ENCODE results near the gene ARHGEF40. TPM values are rescaled to one million over a fixed set of nuclear protein-coding genes. Genes with fewer than 3 reads are reported as not detected.
A peak's percentile ranks its signal among the peaks of the same experiment; 100 is the strongest.

Gene ARHGEF40
- total and polyA plus RNA-seq, 12 donors, result 14.2 to 25.2 (median 17.8) TPM

DNA sequence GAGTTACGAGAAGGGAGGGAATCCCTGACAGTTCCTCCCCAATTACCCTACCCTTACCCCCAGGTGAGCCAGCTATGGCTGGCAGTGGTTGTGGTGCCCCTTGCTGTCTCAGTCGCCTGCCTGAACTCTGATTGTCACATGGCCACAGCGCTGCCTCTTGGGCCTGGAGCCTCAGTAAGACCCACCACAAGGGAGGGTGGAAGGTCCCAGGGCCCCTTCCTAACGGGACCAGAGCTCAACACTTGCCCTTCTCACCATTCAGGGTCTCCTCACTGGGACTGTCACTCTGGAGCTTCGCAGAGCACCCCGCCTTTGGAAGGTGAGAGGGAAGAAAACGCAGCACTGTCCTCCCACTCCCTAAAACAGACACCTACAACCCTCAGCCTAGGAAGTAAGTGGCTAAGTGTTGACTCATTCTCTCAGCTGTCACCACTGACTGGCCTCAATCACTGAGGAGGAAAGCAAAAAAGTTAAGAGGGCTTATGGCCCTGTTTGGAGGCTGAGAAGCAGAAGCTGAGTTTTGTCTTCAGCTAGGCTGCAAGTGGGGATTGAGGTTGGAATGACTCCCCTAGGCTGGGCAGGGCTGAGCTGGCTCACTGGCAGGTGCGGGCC is 31.8 kb downstream of the ARHGEF40 start:
- intact Hi-C loops (cut with DNase I), result loop anchor here in 4 of 10 donors (5.0 to 10.0 kb wide), 6 partner anchors 35 to 417 kb away; partner anchors contain the start of genes ANG (in 2 of the 4), RNASE4 (in 2 of the 4) and NDRG2 (in 1 of the 4)
- H3K4me1 ChIP-seq, result peaks cover 6 to 60% (median 46%) of the 10 kb centered on the region in 9 donors

DNA sequence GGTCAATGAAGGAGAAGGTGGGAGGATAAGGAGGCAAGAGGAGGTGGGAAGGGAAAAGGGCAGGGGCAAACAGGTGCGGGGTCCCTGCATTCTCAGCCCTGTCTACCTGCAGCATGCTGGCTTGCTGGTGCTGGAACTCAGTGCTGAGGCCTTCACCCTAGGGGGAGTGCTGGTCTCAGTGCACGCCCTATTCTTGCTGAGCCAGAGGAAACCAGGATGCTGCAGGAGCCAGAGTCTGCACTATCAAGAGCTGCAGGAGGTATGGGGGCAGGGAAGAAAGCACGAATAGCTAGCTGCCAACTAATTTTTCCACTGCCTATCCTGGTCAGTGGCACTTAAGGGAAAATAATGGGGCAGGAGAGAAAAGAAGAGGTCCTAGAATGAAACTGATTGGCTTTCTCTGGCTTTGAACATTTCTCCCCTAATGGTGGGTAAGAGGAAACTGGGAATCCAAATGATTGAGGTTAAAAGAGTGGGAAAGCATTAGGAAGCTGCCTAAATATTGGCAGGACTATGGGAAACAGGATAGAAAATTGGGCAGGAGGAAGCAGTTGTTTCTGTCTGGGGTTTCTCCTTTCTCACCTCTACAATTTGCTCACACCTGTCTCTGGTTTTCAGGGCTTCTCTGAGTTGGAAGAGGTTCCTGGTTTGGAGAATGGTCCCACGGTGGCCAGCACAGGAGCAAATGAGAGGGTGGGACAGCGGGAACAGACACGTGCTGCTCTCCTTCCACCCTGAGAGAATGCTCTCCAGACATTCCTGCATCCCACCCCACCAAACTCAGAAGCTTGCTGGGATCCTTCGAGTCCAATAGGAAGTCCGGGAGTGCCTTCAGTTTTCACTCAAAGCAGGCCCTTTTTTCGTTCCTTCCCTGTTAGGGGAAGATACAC is 32.7 kb downstream of the ARHGEF40 start:
- DNase-seq (no peak), ATAC-seq (no peak)
- Histone ChIP-seq H3K4me3 (peak overlapping the region in 9 of 10 donors; percentile 51 to 80 (median 65)), H3K36me3 (no peaks in the 10 kb centered on the region), H3K9me3 (no peaks in the 10 kb centered on the region), H3K27ac (peak overlapping the region in 7 of 10 donors; percentile 96 to 99 (median 97)), H3K4me1 (peaks cover 6 to 58% (median 42%) of the 10 kb centered on the region in 9 donors), H3K27me3 (no peaks in the 10 kb centered on the region)
- intact Hi-C loops (cut with DNase I), result loop anchor here in 4 of 10 donors (5.0 to 10.0 kb wide), 6 partner anchors 35 to 418 kb away; partner anchors contain the start of genes ANG (in 2 of the 4), RNASE4 (in 2 of the 4) and NDRG2 (in 1 of the 4)
- WGBS, 2 donors, result 20 to 24% methylated on average over 9 of the region's 9 CpGs
- TF ChIP-seq, protein P1, sequence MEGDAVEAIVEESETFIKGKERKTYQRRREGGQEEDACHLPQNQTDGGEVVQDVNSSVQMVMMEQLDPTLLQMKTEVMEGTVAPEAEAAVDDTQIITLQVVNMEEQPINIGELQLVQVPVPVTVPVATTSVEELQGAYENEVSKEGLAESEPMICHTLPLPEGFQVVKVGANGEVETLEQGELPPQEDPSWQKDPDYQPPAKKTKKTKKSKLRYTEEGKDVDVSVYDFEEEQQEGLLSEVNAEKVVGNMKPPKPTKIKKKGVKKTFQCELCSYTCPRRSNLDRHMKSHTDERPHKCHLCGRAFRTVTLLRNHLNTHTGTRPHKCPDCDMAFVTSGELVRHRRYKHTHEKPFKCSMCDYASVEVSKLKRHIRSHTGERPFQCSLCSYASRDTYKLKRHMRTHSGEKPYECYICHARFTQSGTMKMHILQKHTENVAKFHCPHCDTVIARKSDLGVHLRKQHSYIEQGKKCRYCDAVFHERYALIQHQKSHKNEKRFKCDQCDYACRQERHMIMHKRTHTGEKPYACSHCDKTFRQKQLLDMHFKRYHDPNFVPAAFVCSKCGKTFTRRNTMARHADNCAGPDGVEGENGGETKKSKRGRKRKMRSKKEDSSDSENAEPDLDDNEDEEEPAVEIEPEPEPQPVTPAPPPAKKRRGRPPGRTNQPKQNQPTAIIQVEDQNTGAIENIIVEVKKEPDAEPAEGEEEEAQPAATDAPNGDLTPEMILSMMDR (IDR thresholded peaks at IDR 0.05), result no peak

More for the DNA sequence above, 31.8 kb downstream of the ARHGEF40 start:
- DNase-seq (no peak), ATAC-seq (no peak)
- Histone ChIP-seq H3K9me3 (no peaks in the 10 kb centered on the region), H3K27me3 (no peaks in the 10 kb centered on the region), H3K36me3 (no peaks in the 10 kb centered on the region), H3K4me3 (no peak overlapping the region), H3K27ac (no peak overlapping the region)
- TF ChIP-seq, protein P1 (IDR thresholded peaks at IDR 0.05), result no peak
- WGBS, 2 donors, result 89 to 93% methylated on average over 8 of the region's 8 CpGs

DNA sequence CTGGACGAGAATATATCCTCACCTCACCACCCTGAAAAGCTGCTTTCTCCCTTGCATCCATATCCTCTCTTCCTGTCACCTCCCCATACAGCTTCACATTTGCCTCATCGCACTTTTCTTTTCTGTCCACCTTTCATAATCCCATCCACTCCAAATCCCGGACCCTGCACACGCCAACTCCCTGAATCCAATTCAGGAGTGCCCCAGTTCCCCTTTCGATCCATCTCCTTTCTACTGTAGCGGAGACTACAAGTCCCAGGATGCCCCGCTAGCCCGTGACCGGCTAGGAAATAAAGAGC is 33.3 kb downstream of the ARHGEF40 start:
- Histone ChIP-seq H3K4me3 (peak overlapping the region in 9 of 10 donors; percentile 51 to 80 (median 65)), H3K27ac (peak overlapping the region; percentile 90 to 99 (median 97))

More for the DNA sequence above, 33.3 kb downstream of the ARHGEF40 start:
- TF ChIP-seq, protein P1 (IDR thresholded peaks at IDR 0.05), result no peak
- H3K36me3 ChIP-seq, result no peaks in the 10 kb centered on the region
- DNase-seq (no peak), ATAC-seq (no peak)
- no peaks in the 10 kb centered on the region for H3K9me3 ChIP-seq
- intact Hi-C loops (cut with DNase I), result loop anchor here in 4 of 10 donors (5.0 to 10.0 kb wide), 6 partner anchors 36 to 419 kb away; partner anchors contain the start of genes ANG (in 2 of the 4), RNASE4 (in 2 of the 4) and NDRG2 (in 1 of the 4)
- no peaks in the 10 kb centered on the region for H3K27me3 ChIP-seq
- H3K4me1 ChIP-seq, result peaks cover 6 to 61% (median 42%) of the 10 kb centered on the region in 9 donors
- 1% methylated on average over 9 of the region's 9 CpGs for WGBS, 2 donors
